HG02571 (cell line): Measurements from ENCODE around the gene DAPK1.

Experiments used
- ATAC-seq: cut with Tn5 transposase; IDR thresholded peaks from one replicate; pipeline ENCODE4 v1.9.1; 2021; ENCODE audit warnings: mild to moderate bottlenecking, moderate library complexity; ENCODE audit not compliant: unreplicated experiment

DAPK1 gene

DNA sequence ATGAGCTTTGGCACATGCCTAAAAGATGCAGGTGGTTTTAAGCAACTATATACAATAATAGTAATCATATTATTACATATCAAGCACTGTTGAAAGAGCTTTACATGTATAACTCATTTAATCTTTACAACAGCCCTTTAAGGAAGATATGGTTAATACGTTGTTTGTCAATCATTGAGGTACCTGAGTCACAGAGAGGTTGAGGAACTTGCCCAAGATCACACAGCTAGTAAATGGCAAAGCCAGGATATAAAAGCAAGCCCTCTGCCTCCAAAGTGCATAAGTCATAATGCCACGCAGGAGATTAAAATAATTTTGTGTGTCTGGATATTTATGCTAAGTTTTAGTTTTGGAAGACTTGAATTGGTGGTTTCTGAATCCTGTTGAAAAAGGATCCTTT is 90.2 kb downstream of the DAPK1 start:
- ATAC-seq = no peak

DNA sequence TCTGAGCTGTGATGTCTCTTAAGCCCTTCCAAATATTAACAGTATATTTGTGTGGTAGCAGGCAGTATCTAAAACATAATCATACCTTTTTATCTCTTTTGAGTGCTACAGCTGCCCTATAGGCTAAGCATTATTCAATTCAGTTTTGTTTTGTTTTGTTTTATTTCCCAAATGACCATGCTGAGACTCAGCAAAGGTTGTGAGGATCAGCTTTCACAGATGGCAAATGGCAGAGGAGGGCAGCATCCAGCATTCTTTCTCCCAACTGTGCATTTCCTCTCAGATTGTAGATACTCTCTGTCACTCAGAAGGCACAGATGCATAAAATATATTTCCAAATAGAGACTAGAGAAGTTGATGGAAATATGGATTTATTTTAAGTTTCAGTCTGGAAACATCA is 90.7 kb downstream of the DAPK1 start:
- no peak for ATAC-seq

DNA sequence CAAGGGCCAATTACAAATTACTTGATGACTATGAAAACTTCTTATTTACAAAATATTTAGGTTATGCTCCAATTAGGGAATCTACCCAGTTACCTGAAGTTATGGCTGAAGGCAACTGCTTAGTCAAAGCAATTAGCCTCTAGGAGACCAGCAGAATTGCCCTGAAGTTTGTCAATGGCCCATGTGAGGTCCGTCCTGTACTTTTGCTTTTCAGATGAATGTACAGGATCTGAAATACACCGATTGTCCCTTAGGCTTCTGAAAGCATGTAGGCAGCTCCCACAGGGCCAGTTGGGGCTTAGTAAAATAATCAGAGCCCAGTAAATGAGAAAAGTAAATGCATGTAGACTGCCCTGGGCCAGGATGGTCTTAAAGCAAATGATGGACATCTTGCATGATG is 93.3 kb downstream of the DAPK1 start:
- ATAC-seq = no peak

DNA sequence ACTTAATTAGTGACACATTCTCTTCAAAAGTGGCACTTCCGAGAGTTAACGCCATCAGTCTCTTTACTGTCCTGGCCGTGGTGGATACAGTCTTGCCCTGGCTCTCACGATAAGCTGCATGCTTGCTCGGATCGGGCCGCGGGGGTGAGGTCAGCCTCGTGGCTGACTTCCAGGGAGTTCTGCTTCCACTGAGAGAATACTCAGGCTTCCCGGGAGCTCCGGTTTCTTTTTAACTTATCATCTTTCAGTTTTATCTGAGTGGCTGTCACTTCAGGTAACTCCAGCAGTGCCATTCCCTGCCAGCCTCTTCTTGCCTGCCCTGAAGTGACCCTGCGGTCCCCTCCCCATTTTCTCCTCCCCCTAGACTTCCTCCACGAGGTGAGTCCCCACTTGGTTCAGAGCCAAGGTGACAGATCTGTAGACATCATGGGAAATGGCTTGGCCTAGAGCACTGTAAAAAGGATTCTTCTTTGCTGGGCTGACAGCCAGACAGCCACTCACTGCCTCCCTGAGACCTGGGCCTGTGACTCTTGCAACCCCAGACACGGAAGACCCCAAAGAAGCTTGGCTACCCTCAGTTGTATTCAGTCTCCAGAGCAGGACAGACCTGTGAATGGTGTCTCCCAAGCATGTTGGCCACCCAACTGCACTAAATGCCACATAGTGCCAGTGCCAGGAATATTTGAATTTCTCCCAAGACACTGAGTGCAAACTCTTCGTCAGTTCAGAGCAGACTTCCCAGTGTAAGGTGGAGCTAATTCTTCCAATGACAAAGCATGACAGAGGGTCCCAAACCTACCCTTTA is 95.1 kb downstream of the DAPK1 start:
- no peak for ATAC-seq

DNA sequence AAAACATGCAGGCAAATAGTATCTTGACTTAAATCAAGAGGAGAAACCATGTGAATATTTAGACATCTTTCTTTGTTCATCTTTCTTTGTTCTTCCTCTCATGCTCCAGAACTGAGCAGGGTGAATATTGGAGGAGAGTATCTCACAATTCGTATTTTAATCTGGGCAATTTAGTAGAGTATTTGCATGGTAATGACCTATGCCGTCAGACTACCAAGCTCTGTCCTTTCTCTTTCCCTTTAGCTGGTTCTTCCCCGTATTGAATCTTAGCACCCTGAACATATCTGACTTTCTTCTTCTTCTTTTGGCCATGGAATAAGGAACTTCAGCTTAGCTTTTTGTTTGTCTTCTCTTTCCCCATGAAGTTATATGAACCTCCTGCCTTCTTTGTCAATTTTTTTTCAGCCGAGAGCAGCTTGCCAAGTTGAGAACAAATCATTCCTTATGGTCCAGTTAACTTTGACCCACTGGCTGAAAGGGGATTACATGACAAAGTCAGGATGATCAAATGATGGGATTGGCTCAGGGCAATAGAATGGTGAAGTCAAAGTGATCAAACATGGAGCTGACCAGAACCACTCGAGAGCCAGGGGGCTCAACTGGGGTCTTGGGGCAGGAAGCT is 95.8 kb downstream of the DAPK1 start:
- no peak for ATAC-seq

DNA sequence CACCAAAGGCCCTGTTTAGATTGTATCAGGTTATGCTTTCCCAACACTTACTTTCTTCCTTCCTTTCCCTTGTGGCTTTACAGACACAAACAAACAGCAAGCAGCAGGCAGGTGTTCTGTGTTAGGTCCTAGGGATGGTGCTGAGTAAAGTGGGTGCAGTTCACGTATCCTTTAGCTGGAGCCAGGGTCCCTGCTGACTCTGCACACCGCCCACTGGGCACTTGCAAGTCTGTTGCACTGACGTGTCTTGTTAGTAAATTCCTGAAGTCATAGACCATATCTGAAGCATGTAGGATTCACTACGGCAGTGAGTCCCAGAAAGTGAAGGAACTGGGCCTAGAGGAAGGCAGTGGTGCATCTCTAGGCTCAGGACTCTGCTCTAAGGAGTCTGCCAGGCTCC is 96.5 kb downstream of the DAPK1 start:
- no peak for ATAC-seq

DNA sequence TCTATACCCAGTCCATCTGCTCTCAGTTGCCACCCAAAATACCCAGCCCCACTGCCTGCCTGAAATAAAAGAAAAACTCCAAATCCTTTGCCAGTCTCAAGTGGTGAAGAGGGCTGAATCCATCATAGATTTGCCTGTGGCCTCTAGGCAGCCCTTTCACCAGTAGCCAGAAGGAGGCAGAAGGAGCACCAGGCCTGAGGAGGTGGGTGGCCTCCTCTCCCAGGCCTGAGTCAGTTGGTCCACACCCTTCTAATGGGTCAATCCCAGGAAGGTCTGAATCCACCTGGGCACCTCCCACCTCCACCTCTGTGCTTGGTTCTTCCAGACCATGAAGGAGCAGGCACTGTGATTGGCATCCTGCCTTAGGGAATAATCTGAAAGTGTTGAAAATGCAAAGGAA is 97.0 kb downstream of the DAPK1 start:
- ATAC-seq = no peak

DNA sequence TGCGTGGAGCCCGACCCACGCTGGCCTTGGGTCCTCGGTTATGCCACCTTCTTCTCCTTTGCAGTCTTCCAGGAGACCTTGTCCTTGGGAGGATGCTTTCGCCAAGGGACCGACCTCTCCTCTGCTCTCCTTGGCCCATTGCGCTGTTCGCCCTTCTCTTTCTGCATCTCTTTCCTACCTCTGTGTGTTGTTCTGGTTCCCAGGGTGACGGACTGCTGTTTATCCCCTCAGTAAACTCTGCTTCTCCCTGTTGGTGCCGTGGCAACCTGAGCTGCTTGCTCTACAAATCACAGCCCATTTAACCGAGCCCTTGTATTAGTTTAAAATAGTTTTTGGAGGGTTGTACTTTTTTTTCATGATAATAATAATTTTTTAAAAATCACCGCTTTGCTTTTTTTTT is 97.9 kb downstream of the DAPK1 start:
- ATAC-seq = no peak

DNA sequence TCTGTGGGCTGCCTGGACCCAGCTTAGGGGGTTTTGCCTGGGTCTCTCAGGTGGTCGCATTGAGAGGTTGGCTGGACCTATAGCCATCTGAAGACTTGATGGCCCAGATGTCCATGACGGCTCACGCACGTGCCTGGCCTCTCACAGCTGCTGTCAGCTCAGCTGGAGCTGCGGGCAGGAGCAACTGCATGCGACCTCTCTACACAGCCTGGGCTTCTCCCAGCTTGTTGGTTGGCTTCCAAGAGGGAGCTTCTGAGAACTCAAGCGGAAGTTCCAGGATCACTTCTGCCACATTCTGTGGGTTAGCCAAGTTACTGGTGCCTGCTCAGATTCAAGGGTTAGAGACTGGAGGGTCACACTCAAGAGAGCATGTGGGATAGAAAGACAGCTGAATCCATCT is 99.2 kb downstream of the DAPK1 start:
- no peak for ATAC-seq

DNA sequence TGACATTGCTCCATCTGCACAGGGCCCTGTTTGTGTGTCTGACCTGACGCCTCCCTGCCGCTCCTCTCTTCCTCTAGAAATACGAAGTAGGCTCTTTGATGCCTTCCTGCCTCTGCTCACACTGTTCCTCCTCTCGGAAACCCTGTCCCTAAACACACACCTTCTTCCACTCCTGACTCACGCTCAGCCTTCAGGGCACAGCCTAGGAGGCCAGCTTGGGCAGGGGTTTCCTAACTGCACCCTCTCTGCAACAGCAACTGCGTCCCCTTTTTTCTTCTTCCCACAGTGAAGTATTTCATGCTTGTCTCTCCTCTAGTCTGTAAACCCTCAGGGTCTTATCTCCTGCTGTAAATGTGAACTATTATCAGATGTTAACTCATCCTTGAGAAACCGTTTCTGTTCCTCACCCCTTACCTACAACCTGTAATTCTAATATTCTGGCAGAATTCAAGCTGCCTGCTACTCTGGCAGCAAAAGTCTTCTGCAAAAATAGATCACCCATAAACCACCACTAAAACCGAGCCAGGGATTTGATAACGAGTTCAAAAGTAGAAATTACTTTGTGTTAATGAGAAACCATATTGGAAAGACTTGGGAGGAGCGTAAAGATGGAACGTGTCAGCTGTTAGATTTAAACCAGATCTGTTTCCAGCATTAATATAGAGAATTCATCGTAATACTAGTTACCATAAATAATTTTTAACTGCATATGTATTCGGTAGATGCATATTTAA is 100.2 kb downstream of the DAPK1 start:
- ATAC-seq = no peak

DNA sequence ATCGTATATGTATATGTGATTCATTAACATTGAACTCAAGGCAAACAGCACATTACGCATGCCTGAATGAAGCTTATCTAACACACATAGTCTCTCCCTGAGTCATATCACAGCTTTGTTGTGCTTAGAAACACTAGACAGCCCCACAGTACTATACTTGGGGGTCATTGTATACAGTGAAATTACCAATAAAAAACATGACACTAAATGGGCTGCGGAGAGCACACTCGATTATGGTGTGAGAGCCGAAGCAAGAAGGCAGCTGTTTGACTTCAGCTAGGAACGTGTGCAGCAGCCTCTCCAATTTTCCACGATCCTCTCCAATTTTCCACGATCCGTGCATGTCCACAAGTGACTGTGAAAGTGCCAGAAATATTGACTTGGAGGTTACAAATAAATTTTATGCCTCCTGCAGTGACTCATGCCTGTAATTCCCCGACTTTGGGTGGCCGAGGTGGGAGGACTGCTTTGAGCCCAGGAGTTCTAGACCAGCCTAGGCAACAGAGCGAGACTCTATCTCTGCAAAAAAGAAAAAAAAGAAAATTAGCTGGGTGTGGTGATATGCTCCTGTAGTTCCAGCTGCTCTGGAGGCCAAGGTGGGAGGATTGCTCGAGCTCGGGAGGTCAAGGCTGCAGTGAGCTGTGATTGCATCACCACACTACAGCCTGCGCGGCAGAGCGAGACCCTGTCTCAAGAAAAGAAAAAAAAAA is 102.4 kb downstream of the DAPK1 start:
- ATAC-seq = no peak

DNA sequence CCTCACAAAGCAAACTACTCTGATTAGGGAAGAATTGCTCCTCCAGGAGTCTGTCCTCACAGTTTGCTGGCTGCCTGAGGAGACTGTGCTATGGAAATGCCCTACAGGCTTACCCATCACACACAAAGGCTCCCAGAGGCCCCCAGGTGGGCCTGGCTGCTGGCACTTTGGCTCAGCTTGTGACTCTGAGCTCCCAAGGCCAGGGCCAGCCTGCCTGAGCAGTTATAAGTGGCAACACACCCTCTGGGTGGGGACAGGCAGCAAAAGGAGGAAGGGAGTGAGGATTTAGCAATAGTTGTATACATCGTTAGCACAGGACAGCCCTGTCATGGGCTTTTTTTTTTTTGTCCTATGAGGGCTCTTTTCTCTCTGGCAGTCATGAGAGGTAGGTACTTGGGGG is 103.5 kb downstream of the DAPK1 start:
- no peak for ATAC-seq

DNA sequence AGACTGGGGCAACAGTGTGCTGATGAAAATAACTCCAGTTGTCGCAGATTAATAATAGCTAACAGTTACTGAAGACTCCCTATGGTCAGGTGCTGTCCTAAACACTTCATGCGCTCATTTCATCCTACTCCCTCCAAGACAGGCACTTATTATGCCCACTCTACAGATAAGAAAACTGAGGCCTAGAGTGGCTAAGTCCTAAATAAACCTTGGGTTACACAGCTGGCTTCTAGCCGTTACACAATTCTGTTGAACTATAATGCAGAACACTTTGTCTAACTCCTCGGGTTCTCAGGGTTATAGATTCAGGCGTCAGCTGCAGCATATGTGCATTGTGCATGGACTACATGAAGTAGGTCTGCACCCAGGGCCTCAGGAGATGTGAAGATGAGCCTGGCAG is 103.9 kb downstream of the DAPK1 start:
- no peak for ATAC-seq

DNA sequence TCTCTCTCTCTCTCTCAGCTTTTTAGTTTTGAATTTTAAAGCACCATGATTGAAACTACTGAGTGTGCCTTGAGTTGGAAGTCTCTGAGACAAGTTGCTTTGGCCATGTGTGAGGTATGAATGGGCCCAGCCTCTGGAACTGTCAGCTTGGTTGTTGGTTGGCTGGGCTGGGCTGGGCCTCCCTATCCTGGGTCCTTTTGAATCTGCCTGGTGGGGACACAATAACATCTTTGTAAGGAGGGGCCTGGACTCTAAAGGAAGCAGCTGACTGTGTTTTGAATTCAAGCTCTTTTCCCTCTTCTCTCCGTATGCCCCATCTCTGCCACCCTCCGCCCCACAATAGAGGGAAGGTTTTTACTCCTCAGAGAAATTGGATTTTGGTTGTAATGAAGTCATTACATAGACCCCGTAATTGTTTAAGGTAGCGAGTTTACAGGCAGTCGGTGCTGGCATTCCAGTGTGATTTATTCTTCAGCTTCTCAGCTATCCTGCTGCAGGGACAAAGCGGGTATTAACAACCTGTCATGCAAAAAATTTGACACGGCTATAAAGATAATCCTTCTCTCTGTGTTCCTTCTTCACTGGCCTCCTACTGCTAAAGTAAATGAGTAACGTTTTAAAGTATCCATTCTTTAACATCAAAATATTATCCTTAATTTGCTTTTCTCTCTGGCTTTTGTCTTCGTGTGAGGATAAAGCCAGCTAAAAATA is 105.4 kb downstream of the DAPK1 start:
- ATAC-seq = no peak

DNA sequence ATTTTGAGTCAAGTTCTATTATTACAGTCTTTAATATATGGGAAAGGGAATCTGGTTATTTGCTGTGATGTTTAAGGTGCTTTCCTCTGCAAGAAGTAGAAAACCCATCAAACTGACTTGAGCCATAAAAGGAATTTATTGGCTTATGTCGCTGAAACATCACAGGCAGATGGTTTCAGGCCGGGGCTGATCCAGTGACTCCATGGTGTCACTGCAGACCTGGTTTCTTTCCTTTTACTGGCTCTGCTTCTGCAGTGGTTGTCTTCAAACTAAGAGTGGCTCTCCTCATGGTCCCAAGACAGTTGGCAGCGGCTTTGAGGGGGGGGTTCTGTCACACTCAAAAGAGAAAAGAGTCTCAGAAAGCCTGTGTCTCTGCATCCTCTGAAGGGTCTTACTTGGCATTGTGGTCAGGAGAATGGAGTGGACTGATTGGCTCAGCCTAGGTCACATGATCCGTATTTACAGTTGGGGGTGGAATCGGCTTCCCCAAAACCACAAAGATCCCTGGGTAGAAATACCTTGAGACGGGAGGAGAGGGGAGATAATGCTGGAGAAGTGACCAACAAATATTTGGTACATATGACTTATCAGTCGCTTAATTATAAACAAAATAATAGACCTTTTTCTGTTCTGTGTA is 106.3 kb downstream of the DAPK1 start:
- ATAC-seq = no peak

DNA sequence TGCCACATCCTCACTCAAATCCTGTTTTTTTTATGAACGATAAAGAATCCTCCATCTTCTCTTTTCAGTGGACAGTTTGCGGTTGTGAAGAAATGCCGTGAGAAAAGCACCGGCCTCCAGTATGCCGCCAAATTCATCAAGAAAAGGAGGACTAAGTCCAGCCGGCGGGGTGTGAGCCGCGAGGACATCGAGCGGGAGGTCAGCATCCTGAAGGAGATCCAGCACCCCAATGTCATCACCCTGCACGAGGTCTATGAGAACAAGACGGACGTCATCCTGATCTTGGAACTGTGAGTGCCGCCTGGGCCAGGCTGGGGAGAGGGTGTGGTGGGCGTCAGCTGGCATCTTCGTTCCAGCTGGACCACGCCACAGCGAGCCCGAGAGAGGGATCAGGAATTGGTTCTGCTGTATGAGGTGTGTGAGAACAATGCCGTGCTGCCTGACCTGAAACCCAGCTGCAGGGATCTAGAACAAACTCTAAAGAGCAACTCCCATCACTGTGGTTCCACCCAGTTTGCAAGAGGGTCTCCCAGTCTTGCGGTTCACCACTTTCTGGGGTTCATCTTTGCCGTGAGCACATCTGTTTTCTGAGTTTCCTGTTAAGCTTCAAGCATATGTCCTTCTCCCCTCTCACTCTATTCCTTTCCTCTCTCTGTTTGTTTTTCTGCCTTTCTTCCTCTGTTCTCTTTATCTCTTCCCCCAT is 107.4 kb downstream of the DAPK1 start:
- ATAC-seq = no peak

DNA sequence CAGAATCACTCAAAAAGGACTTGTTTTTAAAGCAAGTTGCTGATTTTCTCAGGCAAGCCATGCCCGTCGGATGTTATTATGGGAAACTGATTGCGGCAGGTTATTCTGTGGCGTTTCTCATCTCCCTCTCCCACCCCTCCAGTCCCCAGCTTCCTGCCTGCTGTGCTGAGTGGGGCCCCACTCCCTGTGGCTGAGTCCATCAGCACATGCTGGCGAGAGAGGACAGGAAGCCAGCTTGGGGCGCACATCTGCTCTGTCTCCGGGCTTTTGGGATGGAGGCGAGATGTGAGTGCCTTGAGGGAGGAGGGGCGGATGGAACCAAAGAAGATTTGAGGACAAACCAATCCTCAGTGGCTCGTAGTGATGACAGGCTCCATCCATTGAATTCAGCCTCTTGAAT is 108.0 kb downstream of the DAPK1 start:
- no peak for ATAC-seq

DNA sequence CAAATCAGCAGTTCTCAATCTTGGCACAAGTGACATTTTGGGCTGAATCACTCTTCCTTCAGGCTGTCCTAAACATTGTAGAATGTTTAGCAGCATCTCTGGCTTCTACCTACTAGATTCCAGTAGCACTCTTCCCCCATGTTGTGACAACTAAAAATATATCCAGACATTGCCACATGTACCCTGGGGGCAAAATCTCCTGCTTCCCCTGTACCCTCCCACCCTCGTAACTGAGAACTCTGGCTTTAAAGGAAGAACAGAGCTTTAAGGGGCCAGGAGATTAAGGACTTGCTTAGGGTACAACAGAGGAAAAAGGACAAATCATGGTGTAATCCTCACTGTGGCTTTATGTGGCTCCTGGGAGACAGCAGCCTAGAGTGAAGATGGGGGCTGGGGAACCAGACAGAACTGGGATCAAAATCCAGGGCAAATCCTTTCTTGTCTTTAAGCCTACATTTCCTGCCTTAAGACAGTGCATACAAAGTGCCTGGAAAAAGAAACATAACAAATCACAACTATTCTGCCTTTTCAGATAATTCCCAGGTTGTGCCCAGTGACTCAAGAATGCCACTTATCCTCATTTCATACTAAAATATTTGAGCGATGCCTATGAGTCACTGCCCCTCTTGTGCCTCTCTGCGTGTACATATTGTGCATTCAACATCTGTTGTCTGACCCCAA is 109.3 kb downstream of the DAPK1 start:
- ATAC-seq = no peak

DNA sequence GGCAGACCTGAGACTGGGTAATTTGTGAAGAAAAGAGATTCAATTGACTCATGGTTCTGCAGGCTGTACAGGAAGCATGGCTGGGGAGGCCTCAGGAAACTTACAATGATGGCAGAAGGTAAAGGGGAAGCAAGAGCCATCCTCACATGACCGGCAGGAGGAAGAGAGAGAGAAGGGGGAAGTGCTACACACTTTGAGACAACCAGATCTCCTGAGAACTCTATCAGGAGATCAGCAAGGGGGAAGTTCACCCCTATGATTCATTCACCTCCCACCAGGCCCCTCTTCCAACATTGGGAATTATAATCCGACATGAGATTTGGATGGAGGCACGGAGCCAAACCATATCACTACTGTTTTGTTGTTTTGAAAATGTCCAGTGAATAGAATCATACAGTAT is 110.2 kb downstream of the DAPK1 start:
- no peak for ATAC-seq
